ENCODE data around the gene KCNJ4. TPM values are rescaled to one million over a fixed set of nuclear protein-coding genes. Genes with fewer than 3 reads are reported as not detected.

The KCNJ4 gene
- not detected for total RNA-seq

- ATAC-seq (no peak), DNase-seq (no peak)
- no peaks in the 10 kb centered on the region for H3K9me3 Mint-ChIP-seq (ENCODE audit: low read depth)
- H3K36me3 Mint-ChIP-seq = no peaks in the 10 kb centered on the region
- no peak within 1 kb of the TSS for H3K27ac Mint-ChIP-seq
- H3K4me1 Mint-ChIP-seq = peaks cover 4% of the 10 kb centered on the region
- CTCF ChIA-PET = no interaction called here
- H3K4me3 Mint-ChIP-seq = peak within 1 kb of the TSS; percentile 29
- peaks cover 70% of the 10 kb centered on the region for H3K27me3 Mint-ChIP-seq
These were observed at the start of gene KCNJ4 for GRCh38 chr22:38455076-38455529. Gene KCNJ4 (minus strand): TSS chr22:38455199. CDS start chr22:38428132, 27,067 bp downstream.

- Mint-ChIP-seq H3K9me3 (ENCODE audit: low read depth) (no peaks in the 10 kb centered on the region), H3K4me3 (peak overlapping the region; percentile 99), H3K27ac (peak overlapping the region; percentile 75), H3K36me3 (peaks cover 64% of the 10 kb centered on the region), H3K27me3 (no peaks in the 10 kb centered on the region), H3K4me1 (peaks cover 65% of the 10 kb centered on the region)
- CTCF ChIA-PET = interaction anchor here (1.0 to 1.7 kb wide), 4 partner anchors 10 to 69 kb away, joined by 3 to 12 read pairs (median 4); no protein-coding TSS in a partner anchor
- DNase-seq = no peak
- ATAC-seq = no peak
These were observed 48.0 kb upstream of the KCNJ4 start for GRCh38 chr22:38503021-38503420.

- DNase-seq (no peak), ATAC-seq (no peak)
- Mint-ChIP-seq H3K27me3 (no peaks in the 10 kb centered on the region), H3K4me1 (peaks cover 63% of the 10 kb centered on the region), H3K4me3 (peak overlapping the region; percentile 99), H3K27ac (peak overlapping the region; percentile 75), H3K9me3 (ENCODE audit: low read depth) (no peaks in the 10 kb centered on the region), H3K36me3 (peaks cover 69% of the 10 kb centered on the region)
- CTCF ChIA-PET = interaction anchor here (0.9 to 1.7 kb wide), 5 partner anchors 9 to 89 kb away, joined by 3 to 12 read pairs (median 3); no protein-coding TSS in a partner anchor
These were observed 47.0 kb upstream of the KCNJ4 start for GRCh38 chr22:38501797-38502672.

- Mint-ChIP-seq H3K4me3 (no peak overlapping the region), H3K27ac (no peak overlapping the region), H3K36me3 (peaks cover 72% of the 10 kb centered on the region), H3K27me3 (no peaks in the 10 kb centered on the region), H3K4me1 (peaks cover 65% of the 10 kb centered on the region), H3K9me3 (ENCODE audit: low read depth) (no peaks in the 10 kb centered on the region)
- peak; percentile 49 for ATAC-seq
- DNase-seq = no peak
- CTCF ChIA-PET = interaction anchor here (1.0 to 2.5 kb wide), 2 partner anchors 74 to 445 kb away, joined by 3 to 10 read pairs; no protein-coding TSS in a partner anchor
These were observed 42.9 kb upstream of the KCNJ4 start for GRCh38 chr22:38497869-38498268.

- no peak for DNase-seq
- H3K27me3 Mint-ChIP-seq = no peaks in the 10 kb centered on the region
- H3K27ac Mint-ChIP-seq = peak overlapping the region; percentile 1
- ATAC-seq = no peak
- peaks cover 72% of the 10 kb centered on the region for H3K36me3 Mint-ChIP-seq
- no peak overlapping the region for H3K4me3 Mint-ChIP-seq
- H3K4me1 Mint-ChIP-seq = peaks cover 59% of the 10 kb centered on the region
- CTCF ChIA-PET = interaction anchor here (0.7 to 1.1 kb wide), 2 partner anchors 10 to 12 kb away, joined by 3 to 4 read pairs; no protein-coding TSS in a partner anchor
- no peaks in the 10 kb centered on the region for H3K9me3 Mint-ChIP-seq (ENCODE audit: low read depth)
These were observed 39.9 kb upstream of the KCNJ4 start for GRCh38 chr22:38494939-38495338.

- Mint-ChIP-seq H3K4me1 (peaks cover 61% of the 10 kb centered on the region), H3K9me3 (ENCODE audit: low read depth) (no peaks in the 10 kb centered on the region), H3K27ac (peak overlapping the region; percentile 1), H3K27me3 (no peaks in the 10 kb centered on the region), H3K36me3 (peaks cover 74% of the 10 kb centered on the region), H3K4me3 (no peak overlapping the region)
- CTCF ChIA-PET = interaction anchor here (1.1 kb wide), 1 partner anchor 10 kb away, joined by 4 read pairs; no protein-coding TSS in a partner anchor
- DNase-seq (no peak), ATAC-seq (no peak)
These were observed 39.5 kb upstream of the KCNJ4 start for GRCh38 chr22:38494498-38494897.

- DNase-seq (no peak), ATAC-seq (no peak)
- Mint-ChIP-seq H3K4me3 (no peak overlapping the region), H3K9me3 (ENCODE audit: low read depth) (no peaks in the 10 kb centered on the region), H3K4me1 (peaks cover 52% of the 10 kb centered on the region), H3K36me3 (peaks cover 74% of the 10 kb centered on the region), H3K27me3 (no peaks in the 10 kb centered on the region), H3K27ac (no peak overlapping the region)
- CTCF ChIA-PET = interaction anchor here (0.9 to 1.2 kb wide), 3 partner anchors 10 to 14 kb away, joined by 3 read pairs; no protein-coding TSS in a partner anchor
These were observed 36.8 kb upstream of the KCNJ4 start for GRCh38 chr22:38491707-38492348.

- Mint-ChIP-seq H3K27ac (peak overlapping the region; percentile 39), H3K9me3 (ENCODE audit: low read depth) (no peaks in the 10 kb centered on the region), H3K36me3 (peaks cover 79% of the 10 kb centered on the region), H3K4me1 (peaks cover 58% of the 10 kb centered on the region), H3K27me3 (no peaks in the 10 kb centered on the region), H3K4me3 (no peak overlapping the region)
- CTCF ChIA-PET = interaction anchor here (0.9 to 1.3 kb wide), 3 partner anchors 8 to 81 kb away, joined by 3 to 4 read pairs (median 3); no protein-coding TSS in a partner anchor
- ATAC-seq = no peak
- no peak for DNase-seq
These were observed 35.9 kb upstream of the KCNJ4 start for GRCh38 chr22:38490915-38491314.

- H3K9me3 Mint-ChIP-seq (ENCODE audit: low read depth) = no peaks in the 10 kb centered on the region
- H3K4me3 Mint-ChIP-seq = no peak overlapping the region
- ATAC-seq = no peak
- H3K36me3 Mint-ChIP-seq = peaks cover 79% of the 10 kb centered on the region
- peaks cover 57% of the 10 kb centered on the region for H3K4me1 Mint-ChIP-seq
- no peak for DNase-seq
- CTCF ChIA-PET = interaction anchor here (1.3 to 1.6 kb wide), 3 partner anchors 8 to 81 kb away, joined by 3 to 5 read pairs (median 4); no protein-coding TSS in a partner anchor
- no peaks in the 10 kb centered on the region for H3K27me3 Mint-ChIP-seq
- H3K27ac Mint-ChIP-seq = peak overlapping the region; percentile 39
These were observed 35.5 kb upstream of the KCNJ4 start for GRCh38 chr22:38490475-38490874.

- no peak for ATAC-seq
- H3K4me3 Mint-ChIP-seq = no peak overlapping the region
- H3K27me3 Mint-ChIP-seq = no peaks in the 10 kb centered on the region
- no peaks in the 10 kb centered on the region for H3K9me3 Mint-ChIP-seq (ENCODE audit: low read depth)
- no peak overlapping the region for H3K27ac Mint-ChIP-seq
- peaks cover 50% of the 10 kb centered on the region for H3K4me1 Mint-ChIP-seq
- peaks cover 80% of the 10 kb centered on the region for H3K36me3 Mint-ChIP-seq
- CTCF ChIA-PET = interaction anchor here (0.8 to 1.6 kb wide), 4 partner anchors 9 to 84 kb away, joined by 3 to 5 read pairs (median 4); no protein-coding TSS in a partner anchor
- no peak for DNase-seq
These were observed 34.7 kb upstream of the KCNJ4 start for GRCh38 chr22:38489561-38490145.

- Mint-ChIP-seq H3K27me3 (no peaks in the 10 kb centered on the region), H3K9me3 (ENCODE audit: low read depth) (no peaks in the 10 kb centered on the region), H3K27ac (no peak overlapping the region), H3K36me3 (peaks cover 80% of the 10 kb centered on the region), H3K4me1 (peaks cover 48% of the 10 kb centered on the region), H3K4me3 (no peak overlapping the region)
- DNase-seq (no peak), ATAC-seq (no peak)
- CTCF ChIA-PET = interaction anchor here (0.8 to 1.6 kb wide), 2 partner anchors 13 to 85 kb away, joined by 3 to 5 read pairs; no protein-coding TSS in a partner anchor
These were observed 34.1 kb upstream of the KCNJ4 start for GRCh38 chr22:38489142-38489541.

GRCh38 chr22:38487946-38488345, 32.9 kb upstream of the KCNJ4 start:
- no peak for DNase-seq
- CTCF ChIA-PET = interaction anchor here (0.9 kb wide), 1 partner anchor 75 kb away, joined by 3 read pairs; no protein-coding TSS in a partner anchor
- Mint-ChIP-seq H3K4me1 (peaks cover 47% of the 10 kb centered on the region), H3K9me3 (ENCODE audit: low read depth) (no peaks in the 10 kb centered on the region), H3K27ac (no peak overlapping the region), H3K4me3 (no peak overlapping the region), H3K27me3 (no peaks in the 10 kb centered on the region), H3K36me3 (peaks cover 80% of the 10 kb centered on the region)
- ATAC-seq = no peak

GRCh38 chr22:38485783-38486182, 30.8 kb upstream of the KCNJ4 start:
- Mint-ChIP-seq H3K4me1 (peaks cover 35% of the 10 kb centered on the region), H3K36me3 (peaks cover 85% of the 10 kb centered on the region), H3K27me3 (no peaks in the 10 kb centered on the region), H3K4me3 (no peak overlapping the region), H3K9me3 (ENCODE audit: low read depth) (no peaks in the 10 kb centered on the region), H3K27ac (no peak overlapping the region)
- CTCF ChIA-PET = interaction anchor here (1.7 kb wide), 1 partner anchor 17 kb away, joined by 3 read pairs; no protein-coding TSS in a partner anchor
- no peak for ATAC-seq
- DNase-seq = no peak

Data from activated CD8-positive, alpha-beta memory T cell treated with anti-CD3 and anti-CD28 coated beads, Interleukin-2, amount 10 ng/mL, durations not matched to agents 7 days and 5 days (primary cell).